ENCODE results near the gene CCNDBP1.

- TF ChIP-seq CTCF (IDR thresholded peaks at IDR 0.05) (peak; percentile 48), EZH2 (IDR thresholded peaks at IDR 0.05) (no peak), EZH2phosphoT487 (IDR thresholded peaks at IDR 0.05) (no peak)
These were observed 24.0 kb downstream of the CCNDBP1 start for GRCh38 chr15:43209059-43209824.
